ENCODE results near the gene TRAF3IP1.

The TRAF3IP1 gene

DNA sequence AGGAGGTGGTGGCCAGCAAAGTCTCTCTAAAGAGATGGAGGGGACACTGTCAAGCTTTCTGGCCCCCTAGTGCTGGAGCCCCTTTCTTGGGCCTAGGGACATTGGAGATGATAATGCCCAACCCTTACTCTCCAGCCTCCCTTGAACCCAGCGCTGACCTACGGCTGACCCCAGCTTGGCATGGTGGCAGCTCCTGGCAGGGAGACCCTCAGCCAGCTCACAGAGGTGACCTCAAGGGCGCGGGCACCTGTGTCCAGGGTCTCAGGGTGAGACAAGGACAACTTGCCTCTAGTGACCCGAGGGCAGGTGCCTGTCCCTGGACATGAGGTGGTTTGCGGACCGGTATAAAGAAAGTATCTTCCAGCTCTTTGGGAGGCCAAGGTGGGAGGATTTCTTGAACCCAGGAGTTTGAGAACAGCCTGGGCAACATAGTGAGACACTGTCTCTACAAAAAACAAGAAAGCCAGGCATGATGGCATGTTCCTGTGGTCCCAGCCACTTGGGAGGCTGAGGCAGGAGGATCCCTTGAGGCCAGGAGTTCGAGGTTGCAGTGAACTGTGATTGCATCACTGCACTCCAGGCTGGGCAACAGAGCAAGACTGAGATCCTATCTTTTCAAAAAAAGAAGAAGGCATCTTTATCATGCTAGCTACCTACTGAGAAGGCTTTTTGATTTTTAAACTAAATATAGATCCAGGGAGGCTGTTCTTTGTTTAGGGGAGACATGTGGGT is 28.6 kb upstream of the TRAF3IP1 start:
- H3K27me3 ChIP-seq (ENCODE audit: control insufficient read depth, low read length): no peaks in the 10 kb centered on the region; the same call in 1 of the 2 replicates

DNA sequence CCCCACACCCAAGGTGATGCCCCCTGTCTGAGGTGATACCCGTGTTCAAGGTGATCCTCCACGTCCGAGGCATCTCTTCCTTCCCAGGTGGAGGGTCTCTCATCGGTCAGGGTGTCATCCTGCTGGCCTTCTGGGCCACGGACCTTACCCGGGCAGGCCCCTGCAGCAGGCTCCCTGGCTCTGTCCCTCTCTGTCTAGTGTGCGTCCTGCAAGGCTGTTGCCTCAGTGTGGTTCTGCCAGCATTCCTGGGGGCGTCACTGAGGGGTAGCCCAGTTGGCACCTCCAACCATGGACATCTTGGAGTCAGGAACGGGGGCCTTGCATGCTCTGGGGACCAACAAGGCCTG is 26.3 kb upstream of the TRAF3IP1 start:
- Histone ChIP-seq H3K4me1 (ENCODE audit: control insufficient read depth, low read length) (peaks cover 12% of the 10 kb centered on the region), H3K4me2 (ENCODE audit: low read length) (no peak overlapping the region), H3F3A (ENCODE audit: control insufficient read depth, insufficient read depth) (no peaks in the 10 kb centered on the region; the same call in 1 of the 2 replicates), H4K20me1 (ENCODE audit: control insufficient read depth, insufficient read depth, low read depth, low read length) (no peaks in the 10 kb centered on the region), H3K27ac (ENCODE audit: low read depth, low read length) (no peak overlapping the region), H3K9me3 (ENCODE audit: control insufficient read depth, insufficient read depth, low read length) (no peaks in the 10 kb centered on the region), H3K79me2 (ENCODE audit: control insufficient read depth, low read length) (no peaks in the 10 kb centered on the region), H3K36me3 (ENCODE audit: control insufficient read depth, low read length) (no peaks in the 10 kb centered on the region), H3K27me3 (ENCODE audit: control insufficient read depth, low read length) (no peaks in the 10 kb centered on the region; the same call in 1 of the 2 replicates), H3K4me3 (ENCODE audit: low read length) (no peak overlapping the region), H3K9me2 (replicated peaks; ENCODE audit: control insufficient read depth, low read length) (no peaks in the 10 kb centered on the region)
- TF ChIP-seq, protein P1, sequence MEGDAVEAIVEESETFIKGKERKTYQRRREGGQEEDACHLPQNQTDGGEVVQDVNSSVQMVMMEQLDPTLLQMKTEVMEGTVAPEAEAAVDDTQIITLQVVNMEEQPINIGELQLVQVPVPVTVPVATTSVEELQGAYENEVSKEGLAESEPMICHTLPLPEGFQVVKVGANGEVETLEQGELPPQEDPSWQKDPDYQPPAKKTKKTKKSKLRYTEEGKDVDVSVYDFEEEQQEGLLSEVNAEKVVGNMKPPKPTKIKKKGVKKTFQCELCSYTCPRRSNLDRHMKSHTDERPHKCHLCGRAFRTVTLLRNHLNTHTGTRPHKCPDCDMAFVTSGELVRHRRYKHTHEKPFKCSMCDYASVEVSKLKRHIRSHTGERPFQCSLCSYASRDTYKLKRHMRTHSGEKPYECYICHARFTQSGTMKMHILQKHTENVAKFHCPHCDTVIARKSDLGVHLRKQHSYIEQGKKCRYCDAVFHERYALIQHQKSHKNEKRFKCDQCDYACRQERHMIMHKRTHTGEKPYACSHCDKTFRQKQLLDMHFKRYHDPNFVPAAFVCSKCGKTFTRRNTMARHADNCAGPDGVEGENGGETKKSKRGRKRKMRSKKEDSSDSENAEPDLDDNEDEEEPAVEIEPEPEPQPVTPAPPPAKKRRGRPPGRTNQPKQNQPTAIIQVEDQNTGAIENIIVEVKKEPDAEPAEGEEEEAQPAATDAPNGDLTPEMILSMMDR (IDR thresholded peaks at IDR 0.05; ENCODE audit: low read depth, low read length, poor library complexity, severe bottlenecking): no peak
- TF ChIP-seq EZH2phosphoT487 (IDR thresholded peaks at IDR 0.05; ENCODE audit: borderline replicate concordance, low read length): no peak

More for the DNA sequence above, 28.6 kb upstream of the TRAF3IP1 start:
- Histone ChIP-seq H3K4me1 (ENCODE audit: control insufficient read depth, low read length) (peaks cover 22% of the 10 kb centered on the region), H3F3A (ENCODE audit: control insufficient read depth, insufficient read depth) (no peaks in the 10 kb centered on the region; the same call in 1 of the 2 replicates), H3K79me2 (ENCODE audit: control insufficient read depth, low read length) (peaks cover 16% of the 10 kb centered on the region), H3K27ac (ENCODE audit: low read depth, low read length) (no peak overlapping the region), H3K4me2 (ENCODE audit: low read length) (no peak overlapping the region), H3K9me3 (ENCODE audit: control insufficient read depth, insufficient read depth, low read length) (no peaks in the 10 kb centered on the region), H3K4me3 (ENCODE audit: low read length) (no peak overlapping the region), H3K9me2 (replicated peaks; ENCODE audit: control insufficient read depth, low read length) (no peaks in the 10 kb centered on the region), H3K36me3 (ENCODE audit: control insufficient read depth, low read length) (no peaks in the 10 kb centered on the region), H4K20me1 (ENCODE audit: control insufficient read depth, insufficient read depth, low read depth, low read length) (peaks cover 5% of the 10 kb centered on the region; the same call in 1 of the 2 replicates)
- no peak for TF ChIP-seq EZH2phosphoT487 (IDR thresholded peaks at IDR 0.05; ENCODE audit: borderline replicate concordance, low read length)
- TF ChIP-seq, protein P1 (IDR thresholded peaks at IDR 0.05; ENCODE audit: low read depth, low read length, poor library complexity, severe bottlenecking): no peak

DNA sequence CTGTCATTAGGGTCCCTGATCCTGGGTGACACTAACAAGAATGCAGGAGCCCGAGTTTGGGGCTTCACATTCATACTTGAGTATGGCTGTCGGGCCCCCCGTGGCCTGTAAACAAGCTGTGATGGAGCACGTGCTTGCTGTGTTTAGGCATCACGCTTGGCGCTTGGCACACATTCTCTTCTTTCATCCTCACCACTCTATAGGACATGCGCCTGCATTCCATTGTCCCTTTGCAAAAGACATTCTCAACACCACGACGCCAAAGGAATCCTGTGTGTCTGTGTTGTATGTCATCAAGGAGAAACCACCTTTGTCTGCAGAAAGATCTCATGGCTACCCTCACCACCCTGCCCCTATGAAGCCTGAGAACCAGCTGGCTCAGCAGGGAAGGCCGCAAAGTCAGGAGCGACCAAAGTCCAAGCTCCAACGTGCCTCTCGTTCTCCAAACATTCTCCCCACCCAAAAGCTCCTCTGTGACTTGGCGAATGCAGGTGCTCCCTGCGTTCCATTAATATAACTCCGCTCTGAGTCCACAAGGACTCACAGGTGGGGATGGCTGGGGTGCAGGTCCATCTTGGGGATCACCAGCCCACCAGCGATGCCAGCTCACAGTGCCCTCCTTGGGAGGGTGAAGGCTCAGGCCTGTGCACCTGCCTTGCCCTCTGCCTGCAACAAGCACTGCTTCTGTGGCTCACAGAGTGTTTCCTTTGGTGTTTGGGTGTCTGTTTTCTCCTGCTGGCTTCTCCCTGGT is 25.8 kb upstream of the TRAF3IP1 start:
- Histone ChIP-seq H3K79me2 (ENCODE audit: control insufficient read depth, low read length) (no peaks in the 10 kb centered on the region), H3K4me3 (ENCODE audit: low read length) (no peak overlapping the region), H4K20me1 (ENCODE audit: control insufficient read depth, insufficient read depth, low read depth, low read length) (no peaks in the 10 kb centered on the region), H3K9me2 (replicated peaks; ENCODE audit: control insufficient read depth, low read length) (no peaks in the 10 kb centered on the region), H3K9me3 (ENCODE audit: control insufficient read depth, insufficient read depth, low read length) (no peaks in the 10 kb centered on the region), H3K27ac (ENCODE audit: low read depth, low read length) (no peak overlapping the region), H3K4me2 (ENCODE audit: low read length) (no peak overlapping the region), H3F3A (ENCODE audit: control insufficient read depth, insufficient read depth) (no peaks in the 10 kb centered on the region; the same call in 1 of the 2 replicates), H3K4me1 (ENCODE audit: control insufficient read depth, low read length) (peaks cover 7% of the 10 kb centered on the region), H3K36me3 (ENCODE audit: control insufficient read depth, low read length) (no peaks in the 10 kb centered on the region), H3K27me3 (ENCODE audit: control insufficient read depth, low read length) (no peaks in the 10 kb centered on the region; the same call in 1 of the 2 replicates)
- no peak for TF ChIP-seq EZH2phosphoT487 (IDR thresholded peaks at IDR 0.05; ENCODE audit: borderline replicate concordance, low read length)
- TF ChIP-seq, protein P1 (IDR thresholded peaks at IDR 0.05; ENCODE audit: low read depth, low read length, poor library complexity, severe bottlenecking): no peak
